Measurements from ENCODE around the gene APOM. TPM values are rescaled to one million over a fixed set of nuclear protein-coding genes. Genes with fewer than 3 reads are reported as not detected.

The APOM gene
- polyA plus RNA-seq, 4 donors = 7.2 to 32.8 (median 8.2) TPM

Other genes starting within 250 kb of the APOM start
- gene MICB, start 157.7 kb upstream of the APOM start, polyA plus RNA-seq = 1 to 10 TPM in 3 of 4 donors, under 1 TPM in 1; 0.69 to 6.1 (median 2.0) TPM
- gene MCCD1, start 126.9 kb upstream of the APOM start, polyA plus RNA-seq = not detected
- gene DDX39B, start 113.9 kb upstream of the APOM start, polyA plus RNA-seq = 100 to 1,000 TPM; 307 to 440 (median 358) TPM
- gene ATP6V1G2, start 109.3 kb upstream of the APOM start, polyA plus RNA-seq = 1 to 10 TPM in 3 of 4 donors, under 1 TPM in 1; 0.81 to 6.3 (median 1.9) TPM
- gene NFKBIL1, start 108.3 kb upstream of the APOM start, polyA plus RNA-seq = 10 to 100 TPM; 26.2 to 47.3 (median 31.8) TPM
- gene LTA, start 83.6 kb upstream of the APOM start, polyA plus RNA-seq = 1 to 10 TPM in 1 of 4 donors, under 1 TPM in 1, not detected in 2; 0.24 to 1.0 TPM
- gene TNF, start 80.3 kb upstream of the APOM start, polyA plus RNA-seq = under 1 TPM in 3 of 4 donors, not detected in 1; 0.18 to 0.59 (median 0.45) TPM
- 10 to 100 TPM in 1 of 4 donors, 1 to 10 TPM in 3; 4.0 to 19.7 (median 8.0) TPM for gene LTB, start 73.5 kb upstream of the APOM start, polyA plus RNA-seq
- gene LST1, start 69.6 kb upstream of the APOM start, polyA plus RNA-seq = 10 to 100 TPM in 2 of 4 donors, 1 to 10 TPM in 2; 3.1 to 37.0 (median 14.5) TPM
- 1 to 10 TPM in 1 of 4 donors, under 1 TPM in 1, not detected in 2; 0.33 to 1.4 TPM for gene NCR3, start 62.9 kb upstream of the APOM start, polyA plus RNA-seq
- 100 to 1,000 TPM in 1 of 4 donors, 10 to 100 TPM in 2, 1 to 10 TPM in 1; 5.6 to 102 (median 48.9) TPM for gene AIF1, start 40.7 kb upstream of the APOM start, polyA plus RNA-seq
- gene PRRC2A, start 35.2 kb upstream of the APOM start, polyA plus RNA-seq = 100 to 1,000 TPM in 1 of 4 donors, 10 to 100 TPM in 3; 54.6 to 104 (median 74.4) TPM
- 100 to 1,000 TPM; 193 to 381 (median 284) TPM for gene BAG6, start 3.2 kb upstream of the APOM start, polyA plus RNA-seq
- gene C6orf47, start 4.9 kb downstream of the APOM start, polyA plus RNA-seq = 10 to 100 TPM; 17.3 to 29.1 (median 23.2) TPM
- gene GPANK1, start 9.1 kb downstream of the APOM start, polyA plus RNA-seq = 10 to 100 TPM; 14.8 to 30.2 (median 21.7) TPM
- 100 to 1,000 TPM; 185 to 231 (median 206) TPM for gene CSNK2B, start 10.2 kb downstream of the APOM start, polyA plus RNA-seq
- gene LY6G5B, start 14.1 kb downstream of the APOM start, polyA plus RNA-seq = 10 to 100 TPM in 1 of 4 donors, 1 to 10 TPM in 3; 3.8 to 16.5 (median 4.2) TPM
- gene LY6G5C, start 25.2 kb downstream of the APOM start, polyA plus RNA-seq = 1 to 10 TPM; 2.6 to 3.8 (median 3.1) TPM
- 10 to 100 TPM; 34.6 to 63.8 (median 50.3) TPM for gene ABHD16A, start 47.4 kb downstream of the APOM start, polyA plus RNA-seq
- under 1 TPM in 1 of 4 donors, not detected in 3; 0.12 TPM for gene LY6G6F, start 51.0 kb downstream of the APOM start, polyA plus RNA-seq
- gene LY6G6D, start 59.5 kb downstream of the APOM start, polyA plus RNA-seq = under 1 TPM in 1 of 4 donors, not detected in 3; 0.22 TPM
- under 1 TPM in 1 of 4 donors, not detected in 3; 0.18 TPM for gene LY6G6C, start 65.9 kb downstream of the APOM start, polyA plus RNA-seq
- under 1 TPM in 2 of 4 donors, not detected in 2; 0.13 to 0.59 TPM for gene MPIG6B, start 67.5 kb downstream of the APOM start, polyA plus RNA-seq
- gene DDAH2, start 73.4 kb downstream of the APOM start, polyA plus RNA-seq = 10 to 100 TPM; 64.4 to 89.7 (median 76.1) TPM
- gene CLIC1, start 80.6 kb downstream of the APOM start, polyA plus RNA-seq = 100 to 1,000 TPM; 400 to 576 (median 535) TPM
- 10 to 100 TPM in 2 of 4 donors, 1 to 10 TPM in 2; 1.6 to 53.1 (median 9.2) TPM for gene MSH5, start 84.1 kb downstream of the APOM start, polyA plus RNA-seq
- 10 to 100 TPM in 1 of 4 donors, 1 to 10 TPM in 3; 1.4 to 15.5 (median 4.6) TPM for gene SAPCD1, start 106.8 kb downstream of the APOM start, polyA plus RNA-seq
- 10 to 100 TPM in 1 of 4 donors, 1 to 10 TPM in 3; 2.9 to 11.9 (median 6.4) TPM for gene VWA7, start 121.4 kb downstream of the APOM start, polyA plus RNA-seq
- 10 to 100 TPM; 19.9 to 42.4 (median 24.2) TPM for gene VARS1, start 139.9 kb downstream of the APOM start, polyA plus RNA-seq
- gene LSM2, start 151.1 kb downstream of the APOM start, polyA plus RNA-seq = 10 to 100 TPM; 27.3 to 90.2 (median 39.3) TPM
- 1 to 10 TPM in 2 of 4 donors, under 1 TPM in 2; 0.27 to 2.6 (median 1.1) TPM for gene HSPA1L, start 159.4 kb downstream of the APOM start, polyA plus RNA-seq
- gene HSPA1A, start 159.6 kb downstream of the APOM start, polyA plus RNA-seq = 10 to 100 TPM in 3 of 4 donors, 1 to 10 TPM in 1; 9.7 to 49.6 (median 25.7) TPM
- 100 to 1,000 TPM in 1 of 4 donors, 10 to 100 TPM in 3; 16.5 to 130 (median 35.0) TPM for gene HSPA1B, start 171.8 kb downstream of the APOM start, polyA plus RNA-seq
- 100 to 1,000 TPM in 1 of 4 donors, 10 to 100 TPM in 3; 24.8 to 466 (median 37.4) TPM for gene NEU1, start 206.9 kb downstream of the APOM start, polyA plus RNA-seq
- 100 to 1,000 TPM in 3 of 4 donors, 10 to 100 TPM in 1; 82.3 to 215 (median 130) TPM for gene SLC44A4, start 223.1 kb downstream of the APOM start, polyA plus RNA-seq
- gene EHMT2, start 241.8 kb downstream of the APOM start, polyA plus RNA-seq = 10 to 100 TPM; 27.8 to 50.3 (median 37.4) TPM
- 10 to 100 TPM in 1 of 4 donors, 1 to 10 TPM in 3; 1.6 to 12.5 (median 5.2) TPM for gene ZBTB12, start 246.2 kb downstream of the APOM start, polyA plus RNA-seq